Stimulated activated naive CD4-positive, alpha-beta T cell treated with Interleukin-2 at 50 U/mL for 16 hours (primary cell): Measurements from ENCODE around the gene FILIP1.

Experiments
- DNase-seq: peaks from one replicate; lab custom pipeline; 2025; lab: John Stamatoyannopoulos, UW

Gene FILIP1

GRCh38 chr6:75381877-75382633, 111.5 kb downstream of the FILIP1 start:
- no peak for DNase-seq

GRCh38 chr6:75379536-75379935, 114.1 kb downstream of the FILIP1 start:
- DNase-seq = no peak

GRCh38 chr6:75378101-75378500, 115.5 kb downstream of the FILIP1 start:
- no peak for DNase-seq

- DNase-seq = no peak
Measured at GRCh38 chr6:75377386-75377785, 116.2 kb downstream of the FILIP1 start.

GRCh38 chr6:75376347-75377024, 117.1 kb downstream of the FILIP1 start:
- no peak for DNase-seq

GRCh38 chr6:75374961-75375400, 118.6 kb downstream of the FILIP1 start:
- DNase-seq = no peak

- no peak for DNase-seq
Measured at GRCh38 chr6:75372884-75373283, 120.7 kb downstream of the FILIP1 start.

- DNase-seq = no peak
Measured at GRCh38 chr6:75370011-75370410, 123.6 kb downstream of the FILIP1 start.

GRCh38 chr6:75368864-75369402, 124.7 kb downstream of the FILIP1 start:
- DNase-seq = no peak

GRCh38 chr6:75368151-75368779, 125.3 kb downstream of the FILIP1 start:
- no peak for DNase-seq

GRCh38 chr6:75363304-75363703, 130.3 kb downstream of the FILIP1 start:
- no peak for DNase-seq

GRCh38 chr6:75353644-75354043, 140.0 kb downstream of the FILIP1 start:
- no peak for DNase-seq

- DNase-seq = no peak
Measured at GRCh38 chr6:75351570-75351969, 142.0 kb downstream of the FILIP1 start.

GRCh38 chr6:75350808-75351207, 142.8 kb downstream of the FILIP1 start:
- no peak for DNase-seq

- no peak for DNase-seq
Measured at GRCh38 chr6:75350156-75350555, 143.4 kb downstream of the FILIP1 start.

- DNase-seq = no peak
Measured at GRCh38 chr6:75349262-75349984, 144.2 kb downstream of the FILIP1 start.

GRCh38 chr6:75348882-75349261, 144.7 kb downstream of the FILIP1 start:
- no peak for DNase-seq

- DNase-seq = no peak
Measured at GRCh38 chr6:75347898-75348610, 145.5 kb downstream of the FILIP1 start.

- DNase-seq = no peak
Measured at GRCh38 chr6:75345413-75345812, 148.2 kb downstream of the FILIP1 start.

GRCh38 chr6:75344455-75344854, 149.1 kb downstream of the FILIP1 start:
- no peak for DNase-seq

GRCh38 chr6:75344021-75344420, 149.6 kb downstream of the FILIP1 start:
- DNase-seq = no peak
